ENCODE results near the gene KIFC3.

KIFC3 gene

DNA sequence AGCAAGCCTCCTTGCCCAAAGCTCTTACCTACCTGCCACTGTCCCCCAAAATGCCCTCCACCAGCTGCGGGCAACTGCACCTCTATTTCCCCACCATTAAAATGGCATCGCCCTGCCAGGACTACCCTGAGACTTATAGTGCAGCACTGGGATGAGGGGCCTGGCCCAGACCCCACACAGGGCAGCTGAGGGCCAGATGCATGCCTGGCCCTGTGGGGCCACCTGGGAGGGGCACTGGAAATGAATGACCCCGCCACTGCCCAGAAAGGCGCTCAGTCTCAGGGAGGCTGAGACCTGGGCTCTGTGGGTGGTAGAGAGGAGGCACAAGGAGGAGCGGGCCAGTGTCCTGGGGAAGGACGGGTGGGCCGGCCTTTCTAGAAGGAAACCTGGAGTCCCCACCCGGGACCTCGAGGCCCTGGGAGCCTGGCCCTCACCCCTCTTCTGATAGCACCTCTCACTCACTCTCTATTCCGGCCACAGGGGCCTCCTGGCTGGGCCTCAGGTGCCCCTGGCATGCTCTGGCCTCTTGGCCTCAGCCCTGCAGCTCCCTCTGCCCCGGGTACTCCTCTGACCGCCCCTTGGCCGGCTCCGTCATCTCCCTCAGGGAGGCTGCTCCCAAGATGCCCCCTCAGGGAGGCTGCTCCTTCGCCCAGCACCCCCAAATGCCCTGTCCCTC lies 39.8 kb downstream of the KIFC3 start:
- DNase-seq, result no peak

DNA sequence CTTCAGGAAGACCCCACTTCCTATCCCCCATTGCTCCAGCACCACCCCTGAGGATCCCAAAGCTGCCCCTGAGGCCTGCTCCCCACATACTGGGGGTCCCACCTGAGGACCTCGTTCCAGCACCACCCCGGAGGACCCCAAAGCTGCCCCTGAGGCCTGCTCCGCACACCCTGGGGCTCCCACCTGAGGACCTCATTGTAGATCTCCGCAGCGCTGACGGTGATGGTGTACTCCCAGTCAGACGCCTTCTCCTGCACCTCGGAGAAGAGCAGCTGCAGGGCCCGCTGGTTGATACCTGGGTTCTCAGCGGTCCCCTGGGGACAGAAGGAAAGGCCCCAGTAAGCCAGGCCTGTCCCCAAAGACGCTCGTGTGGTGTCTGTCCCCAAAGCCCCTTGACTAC lies 40.3 kb downstream of the KIFC3 start:
- DNase-seq, result no peak

DNA sequence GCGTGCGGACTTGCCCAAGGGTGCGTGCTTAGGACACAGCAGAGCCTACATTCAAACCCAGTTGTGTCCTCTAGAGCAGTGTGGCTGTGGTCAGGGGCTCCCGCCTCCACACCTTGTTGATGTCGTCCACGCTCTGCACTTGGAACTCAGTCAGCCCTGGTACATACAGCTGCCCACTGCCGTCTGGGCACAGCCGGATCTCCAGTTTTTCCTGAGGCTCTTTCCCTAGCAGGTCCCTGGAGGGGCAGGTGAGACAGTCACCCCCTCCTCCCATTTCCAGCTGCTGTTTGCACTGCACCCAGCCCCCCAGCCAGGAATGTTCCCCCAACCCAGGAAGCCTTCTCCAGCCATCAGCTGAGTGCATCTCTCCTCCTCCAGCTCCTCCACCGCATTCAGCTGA lies 41.0 kb downstream of the KIFC3 start:
- no peak for DNase-seq

DNA sequence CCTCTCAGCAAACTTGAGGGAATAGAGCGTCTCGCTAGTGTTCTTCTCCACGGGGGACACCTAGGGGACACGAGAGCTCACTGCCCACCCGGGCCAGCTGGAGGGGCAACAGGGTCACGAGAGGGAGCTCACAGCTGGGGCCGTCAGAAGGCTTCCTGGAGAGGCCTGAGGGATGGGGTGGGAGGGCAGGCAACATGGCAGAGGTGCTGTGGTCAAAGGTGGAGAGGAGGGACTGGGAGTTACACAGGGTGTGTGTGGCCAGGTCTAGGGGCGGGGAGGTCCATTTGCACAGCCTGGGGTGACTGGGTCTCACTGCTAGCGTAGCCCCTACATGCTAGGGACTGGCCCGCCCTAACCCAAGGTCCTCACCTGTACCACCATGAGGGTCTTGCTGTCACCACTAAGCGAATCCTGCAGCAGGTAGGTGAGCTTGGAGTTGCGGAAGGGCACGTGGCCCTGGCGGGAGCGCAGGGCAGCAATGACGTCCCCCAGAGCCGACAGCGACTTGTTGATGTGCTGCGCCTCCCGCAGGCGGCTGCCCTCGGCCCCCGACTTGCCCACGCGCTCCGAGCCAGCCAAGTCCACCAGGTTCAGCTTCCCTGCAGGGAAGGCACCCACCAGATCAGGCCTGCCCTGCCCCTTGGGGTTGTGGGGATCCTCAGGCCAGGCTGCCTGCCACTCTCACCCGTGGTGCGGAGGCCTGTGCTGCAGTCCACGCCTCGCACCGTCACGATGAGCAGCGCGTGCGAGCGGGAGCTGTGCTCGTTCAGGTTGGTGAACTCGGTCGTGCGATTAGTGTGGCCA lies 41.7 kb downstream of the KIFC3 start:
- no peak for DNase-seq

DNA sequence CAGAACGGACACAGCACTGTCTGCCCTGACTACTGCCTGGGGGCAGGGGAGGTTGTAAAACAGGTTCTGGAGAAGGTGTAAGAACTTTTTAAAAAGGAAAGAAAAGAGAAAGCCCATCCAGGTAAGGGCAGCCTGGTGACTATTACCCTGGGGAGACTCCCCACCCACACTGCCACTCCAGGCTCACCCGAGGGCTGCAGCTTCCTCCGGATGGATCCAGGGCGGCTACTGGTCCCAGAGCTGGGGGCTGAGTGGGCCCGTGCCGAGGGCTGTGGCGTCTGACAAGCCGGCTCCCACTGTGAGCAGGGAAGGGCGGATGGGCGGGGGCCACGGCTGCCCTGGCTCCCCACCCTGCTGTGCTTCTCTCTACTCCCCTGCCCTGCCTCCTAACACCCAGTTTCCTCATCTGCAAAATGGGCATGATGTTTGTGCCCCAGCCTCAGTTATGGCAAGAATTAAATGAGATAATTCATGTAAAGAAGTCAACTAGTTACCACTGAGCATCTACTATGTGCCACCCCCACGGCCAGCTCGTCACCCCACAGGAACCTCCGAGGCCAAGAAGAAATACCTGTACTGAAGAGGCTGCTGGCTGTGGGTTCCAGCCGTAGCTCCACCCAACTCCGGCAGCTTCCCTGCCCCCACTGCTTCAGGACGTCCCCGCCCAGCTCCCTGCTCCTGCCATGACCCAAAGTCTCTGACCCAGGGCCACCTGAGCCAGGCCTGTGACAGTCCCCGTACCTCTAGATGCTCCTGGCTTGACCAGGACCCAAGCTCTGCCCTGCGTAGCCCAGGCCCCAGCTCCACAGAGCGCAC lies 42.5 kb downstream of the KIFC3 start:
- no peak for DNase-seq

DNA sequence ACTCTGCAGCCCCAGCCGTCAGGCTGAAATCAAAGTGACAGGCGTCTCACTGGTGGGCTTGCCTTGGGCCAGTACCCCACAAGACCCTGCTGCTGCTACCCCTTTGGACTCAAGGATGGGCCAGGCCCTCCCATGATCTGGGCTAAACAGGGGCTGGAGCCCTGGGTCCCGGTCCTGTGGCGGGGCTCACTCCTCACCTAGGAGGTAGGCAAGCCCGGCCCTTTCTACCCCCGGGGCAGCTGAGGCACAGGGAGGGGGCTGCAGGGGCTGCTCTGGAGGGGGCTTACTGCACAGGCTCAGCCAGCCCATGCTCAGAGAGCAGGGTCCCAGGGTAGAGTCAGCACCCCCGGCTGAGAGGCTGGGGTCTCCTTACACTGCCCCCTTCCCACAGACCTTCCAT lies 43.2 kb downstream of the KIFC3 start:
- DNase-seq, result no peak

DNA sequence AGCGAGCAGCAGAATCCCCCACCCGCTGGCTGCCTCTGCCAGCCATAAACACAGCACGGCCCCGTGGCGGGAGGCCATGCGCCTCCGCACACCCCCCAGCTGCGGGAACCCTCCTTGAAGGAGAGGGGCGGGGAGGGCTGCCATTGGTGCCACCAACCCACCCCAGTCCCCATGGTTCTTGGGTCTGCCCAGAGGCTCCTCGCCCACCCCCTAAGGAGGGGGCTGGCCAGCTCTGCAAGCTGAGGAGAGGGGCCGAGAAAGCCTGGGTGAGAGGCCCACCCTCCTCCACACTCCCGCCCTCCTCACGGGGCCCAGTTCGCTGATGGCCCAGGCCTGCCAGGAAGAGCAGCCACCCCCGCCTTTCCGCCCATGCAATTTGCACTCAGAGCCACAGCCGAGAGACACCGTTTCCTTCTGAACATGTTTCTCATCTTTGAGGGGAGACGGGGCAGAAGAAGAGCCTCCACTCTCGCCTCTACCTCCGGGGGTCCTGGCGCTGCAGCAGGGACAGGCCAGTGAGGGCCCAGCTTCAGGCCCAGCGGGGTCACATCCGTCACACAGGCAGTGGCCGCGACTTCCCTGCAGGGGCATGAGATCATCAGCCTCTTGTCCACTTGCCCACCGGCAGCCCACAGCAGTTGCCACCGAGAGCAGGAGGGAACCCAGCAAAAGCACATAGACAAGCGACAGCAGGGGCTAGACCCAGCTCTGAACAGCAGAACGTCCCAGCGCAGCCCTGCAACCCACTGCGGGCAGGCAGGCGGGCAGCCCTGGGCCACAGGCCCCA lies 43.8 kb downstream of the KIFC3 start:
- no peak for DNase-seq

DNA sequence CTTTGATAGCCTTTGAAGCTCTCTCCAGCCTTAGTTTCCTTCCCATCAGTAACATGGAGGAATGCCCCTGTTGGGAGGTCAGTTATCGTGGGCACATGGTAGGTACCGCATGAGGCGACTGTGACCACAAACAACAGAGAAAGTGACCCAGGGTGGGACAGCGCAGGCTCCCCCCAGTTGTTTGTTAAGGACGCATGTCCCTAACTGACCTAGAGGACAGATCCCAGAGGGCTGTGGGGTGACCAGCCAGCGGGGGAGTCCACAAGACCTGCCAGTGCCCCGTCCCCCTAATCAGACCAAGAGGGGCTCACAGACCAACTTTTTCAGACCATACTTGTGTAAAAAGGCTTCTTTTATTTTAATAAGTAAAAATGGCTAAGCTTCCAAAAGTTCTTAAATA lies 44.4 kb downstream of the KIFC3 start:
- DNase-seq, result no peak

DNA sequence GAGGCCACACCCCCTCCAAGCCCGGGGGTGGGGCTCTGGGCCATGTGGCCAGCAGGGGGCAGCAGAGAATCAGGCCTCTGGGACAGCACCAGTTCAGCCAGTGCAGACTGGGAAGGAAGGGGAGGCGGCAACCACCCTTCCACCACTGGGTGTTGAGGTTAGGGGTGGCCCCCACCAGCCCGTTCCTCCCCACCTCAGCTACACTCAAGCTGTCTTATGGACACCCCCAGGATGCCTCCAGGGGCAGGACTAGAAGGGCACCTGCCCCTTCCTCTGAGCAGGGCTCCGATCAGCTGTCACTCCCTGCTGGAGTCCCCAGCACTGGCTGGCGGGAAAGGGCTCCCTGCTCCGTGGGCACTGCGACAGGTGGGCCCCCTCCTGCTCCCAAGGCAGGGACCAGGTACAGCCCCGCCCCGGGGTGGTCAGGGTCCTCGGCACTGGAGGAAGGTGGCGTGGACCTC lies 44.9 kb downstream of the KIFC3 start:
- DNase-seq, result peak; percentile 69

DNA sequence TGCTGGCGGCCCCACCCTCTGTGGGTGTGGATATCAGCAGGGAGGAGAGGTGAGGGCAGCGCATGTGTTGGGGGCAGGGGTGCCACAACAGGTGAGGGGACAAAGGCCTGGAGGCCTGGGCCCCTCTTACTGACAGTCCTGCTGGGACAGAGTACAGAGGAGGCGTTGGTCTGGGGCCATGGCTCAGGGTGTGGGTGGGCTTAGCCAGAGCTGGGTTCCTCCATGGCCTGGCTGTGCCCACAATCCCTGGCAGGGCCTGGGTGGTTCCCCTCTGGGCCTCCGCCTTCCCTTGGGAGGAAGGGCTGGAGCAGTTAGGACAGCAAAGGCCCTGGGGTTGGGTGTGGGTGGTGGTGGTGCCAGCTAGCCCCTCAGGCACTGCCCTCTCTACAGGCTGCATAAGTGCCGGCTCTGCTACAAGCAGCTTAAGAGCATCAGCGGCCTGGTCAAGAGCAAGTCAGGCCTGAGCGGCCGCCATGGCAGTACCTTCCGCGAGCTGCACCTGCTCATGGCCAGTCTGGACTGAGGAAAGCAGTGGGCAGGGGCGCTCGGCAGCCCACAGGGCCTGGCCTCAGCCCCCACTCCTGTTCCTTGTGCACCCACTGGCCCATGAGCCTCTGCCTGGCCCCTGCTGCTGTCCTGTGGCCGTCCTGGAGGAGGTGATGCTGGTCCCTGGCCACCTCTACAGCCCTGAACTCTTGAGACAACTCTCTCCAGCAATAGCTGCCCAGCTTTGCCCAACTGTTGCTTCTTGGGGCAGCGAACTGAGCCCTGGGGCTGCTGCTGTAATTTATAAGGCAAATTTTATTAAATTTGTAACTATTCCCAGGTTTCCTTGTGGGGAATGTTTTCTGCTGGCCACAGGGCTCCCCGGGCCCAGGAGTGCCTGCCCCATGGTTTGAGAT lies 45.6 kb downstream of the KIFC3 start:
- no peak for DNase-seq

DNA sequence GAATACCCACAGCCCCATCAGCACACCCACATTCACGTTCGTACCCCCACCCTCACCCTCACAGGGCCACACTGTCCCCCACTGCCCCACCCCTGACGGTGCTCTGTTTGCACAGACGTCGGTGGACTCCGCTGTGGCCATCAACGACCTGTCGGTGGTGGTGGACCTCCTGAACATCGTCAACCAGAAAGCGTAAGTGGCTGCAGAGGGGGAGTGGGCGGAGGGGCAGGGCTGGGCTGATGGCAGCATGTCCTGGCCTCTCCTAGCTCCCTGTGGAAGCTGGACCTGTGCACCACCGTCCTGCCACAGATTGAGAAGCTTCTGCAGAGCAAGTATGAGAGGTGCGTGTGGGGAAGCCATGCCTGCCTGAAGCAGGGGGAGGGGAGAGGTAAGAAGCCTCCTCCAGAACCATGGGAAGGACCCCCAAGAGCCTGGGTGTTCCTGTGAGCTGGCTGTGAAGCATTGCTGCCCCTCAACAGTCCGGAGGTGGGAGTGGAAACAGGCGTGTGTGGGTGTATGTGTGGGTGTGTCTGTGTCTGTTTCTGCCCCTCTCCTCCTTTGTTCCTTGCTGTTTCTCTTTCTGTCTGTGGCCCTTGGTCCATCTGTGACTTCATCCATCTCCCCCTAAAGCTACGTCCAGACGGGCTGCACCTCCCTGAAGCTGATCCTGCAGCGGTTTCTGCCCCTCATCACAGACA lies 46.4 kb downstream of the KIFC3 start:
- no peak for DNase-seq

DNA sequence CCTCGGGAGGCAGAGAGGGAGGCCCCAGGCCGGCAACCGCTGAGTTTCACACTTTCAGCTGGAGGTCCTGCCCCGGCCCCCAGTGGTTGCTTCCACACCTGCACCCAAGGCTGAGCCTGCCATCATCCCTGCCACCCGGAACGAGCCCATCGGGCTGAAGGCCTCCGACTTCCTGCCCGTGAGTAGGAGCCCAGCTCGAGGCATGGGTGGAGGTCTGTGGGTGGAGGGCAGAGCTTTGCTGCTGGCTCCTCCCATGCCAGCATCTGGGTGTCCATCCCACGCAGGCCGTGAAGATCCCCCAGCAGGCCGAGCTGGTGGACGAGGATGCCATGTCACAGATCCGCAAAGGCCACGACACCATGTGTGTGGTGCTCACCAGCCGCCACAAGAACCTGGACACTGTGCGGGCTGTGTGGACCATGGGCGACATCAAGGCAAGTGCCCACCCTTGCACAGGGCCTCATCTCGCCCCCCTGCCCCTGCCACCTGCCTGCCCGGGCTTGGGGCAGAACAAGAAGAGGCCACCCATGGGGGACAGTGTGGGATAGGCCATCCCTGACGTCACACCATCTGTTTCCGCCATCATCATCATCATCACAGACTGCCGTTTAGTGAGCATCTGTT lies 47.1 kb downstream of the KIFC3 start:
- DNase-seq, result no peak

DNA sequence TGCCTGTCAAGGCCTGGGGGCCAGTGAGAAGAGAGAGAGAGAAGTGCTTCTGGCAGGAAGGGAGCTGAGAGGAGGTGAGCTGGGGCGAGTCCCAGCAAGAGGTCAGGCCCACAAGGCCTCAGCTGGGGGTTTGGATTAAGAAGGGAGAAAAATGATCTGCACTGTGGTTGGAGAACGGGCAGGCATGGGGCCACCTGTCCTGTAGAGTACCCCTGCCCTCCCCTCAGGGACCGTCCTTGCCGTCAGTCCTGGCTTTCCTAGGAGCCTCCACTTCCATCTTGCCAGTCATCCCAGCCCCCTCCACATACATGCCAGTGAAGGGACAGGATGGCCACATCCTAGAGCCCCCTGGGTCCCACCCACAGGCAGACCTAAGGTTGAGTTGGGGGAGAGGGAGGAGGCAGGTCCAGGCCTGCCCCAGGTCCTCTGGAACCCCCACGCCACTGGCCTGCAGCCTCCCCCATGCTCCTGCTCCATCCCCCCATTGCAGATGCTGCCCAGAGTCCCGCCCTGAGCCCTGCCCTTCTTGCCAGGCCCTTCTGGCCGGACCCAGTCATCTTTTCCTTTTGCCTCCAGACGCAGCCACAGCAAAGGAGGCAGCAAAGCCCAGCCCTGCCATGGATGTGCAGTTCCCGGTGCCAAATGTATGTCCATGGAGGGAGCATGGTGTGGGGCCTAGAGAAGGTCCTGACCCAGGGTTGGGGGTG lies 47.8 kb downstream of the KIFC3 start:
- no peak for DNase-seq

DNA sequence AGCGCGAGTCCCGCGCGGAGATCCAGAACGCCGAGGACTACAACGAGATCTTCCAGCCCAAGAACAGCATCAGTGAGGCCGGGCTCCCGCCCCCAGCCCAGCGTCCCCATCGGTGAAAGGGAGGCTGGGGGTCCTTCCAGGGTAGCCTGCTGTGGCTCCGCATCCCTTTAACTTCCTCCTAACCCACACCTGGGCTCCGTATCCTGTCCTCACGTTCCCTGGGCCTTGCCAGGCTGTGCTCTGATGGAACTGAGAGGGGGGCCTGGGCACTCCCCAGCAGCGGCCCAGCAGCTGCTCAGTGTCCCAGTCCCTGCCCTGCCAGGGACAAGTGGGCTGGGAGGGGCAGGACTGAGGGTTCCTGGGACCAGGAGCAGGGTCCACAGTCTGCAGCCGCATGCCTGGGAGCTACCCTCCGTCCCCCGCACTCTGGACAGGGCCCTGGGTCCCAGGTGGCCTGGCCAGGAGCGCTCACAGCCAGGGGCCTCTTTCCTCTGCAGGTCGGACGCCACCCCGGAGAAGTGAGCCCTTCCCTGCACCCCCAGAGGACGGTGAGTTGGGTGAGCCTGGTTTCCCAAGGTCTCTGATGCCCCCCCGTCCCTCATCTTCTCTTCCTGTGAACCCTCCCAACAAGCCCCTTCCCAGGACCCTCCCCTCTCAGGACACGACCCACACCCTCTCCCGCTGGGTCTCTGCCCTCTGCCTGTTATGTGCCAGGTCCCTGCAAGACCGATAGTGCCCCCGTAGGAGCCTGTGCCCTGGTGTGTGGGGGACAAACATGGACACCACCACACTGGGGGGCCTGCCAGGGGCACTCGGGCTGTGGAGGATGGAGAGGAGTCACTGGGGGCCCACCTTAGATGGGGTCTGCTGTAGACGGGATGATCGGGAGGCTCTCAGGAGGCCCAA lies 48.6 kb downstream of the KIFC3 start:
- DNase-seq, result no peak

DNA sequence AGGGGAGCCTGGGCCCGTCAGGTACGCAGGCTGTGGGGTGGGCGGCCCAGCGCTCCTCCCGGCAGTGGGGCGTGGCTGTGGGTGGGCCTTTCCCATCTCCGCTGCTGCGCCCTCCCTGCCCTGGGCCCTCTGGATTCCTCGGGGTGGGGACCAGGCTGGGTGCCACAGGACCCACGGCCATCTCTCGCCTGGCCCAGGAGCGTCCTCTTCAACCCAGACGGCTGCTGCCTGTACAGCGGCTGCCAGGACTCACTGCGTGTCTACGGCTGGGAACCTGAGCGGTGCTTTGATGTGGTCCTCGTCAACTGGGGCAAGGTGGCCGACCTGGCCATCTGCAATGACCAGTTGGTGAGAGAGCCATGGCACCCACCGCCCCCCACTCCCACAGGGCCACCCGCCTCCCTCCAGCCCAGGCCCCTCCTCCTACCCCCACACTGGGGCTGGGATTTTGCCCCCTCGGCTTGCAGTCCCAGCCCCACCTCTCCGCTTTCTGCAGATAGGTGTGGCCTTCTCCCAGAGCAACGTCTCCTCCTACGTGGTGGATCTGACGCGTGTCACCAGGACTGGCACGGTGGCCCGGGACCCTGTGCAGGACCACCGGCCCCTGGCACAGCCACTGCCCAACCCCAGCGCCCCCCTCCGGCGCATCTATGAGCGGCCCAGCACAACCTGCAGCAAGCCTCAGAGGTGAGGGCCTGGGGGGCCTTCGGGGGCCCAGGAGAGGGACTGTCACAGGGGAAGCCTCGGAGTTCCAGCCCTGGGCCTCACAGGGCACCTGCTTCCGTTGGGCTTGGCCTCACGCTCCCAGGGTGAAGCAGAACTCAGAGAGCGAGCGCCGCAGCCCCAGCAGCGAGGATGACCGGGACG lies 49.5 kb downstream of the KIFC3 start:
- DNase-seq, result no peak

DNA sequence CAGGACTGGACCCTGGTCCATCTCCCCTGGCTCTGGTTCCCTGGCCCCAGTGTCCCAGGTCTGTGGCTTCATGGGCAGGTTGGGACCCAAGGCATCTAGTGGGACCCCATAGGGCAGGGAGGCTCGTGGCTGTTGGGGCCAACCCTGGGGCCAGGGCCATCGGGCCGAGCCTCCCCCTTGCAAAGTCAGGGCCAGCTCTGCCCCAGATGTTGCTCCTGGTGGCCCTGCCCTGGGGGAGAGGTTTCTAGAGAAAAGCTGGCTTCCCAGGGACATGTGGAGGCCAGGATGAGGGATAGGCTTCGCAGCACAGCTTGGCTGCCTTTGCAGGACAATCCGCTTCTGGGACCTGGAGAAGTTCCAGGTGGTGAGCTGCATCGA lies 50.1 kb downstream of the KIFC3 start:
- DNase-seq, result no peak

DNA sequence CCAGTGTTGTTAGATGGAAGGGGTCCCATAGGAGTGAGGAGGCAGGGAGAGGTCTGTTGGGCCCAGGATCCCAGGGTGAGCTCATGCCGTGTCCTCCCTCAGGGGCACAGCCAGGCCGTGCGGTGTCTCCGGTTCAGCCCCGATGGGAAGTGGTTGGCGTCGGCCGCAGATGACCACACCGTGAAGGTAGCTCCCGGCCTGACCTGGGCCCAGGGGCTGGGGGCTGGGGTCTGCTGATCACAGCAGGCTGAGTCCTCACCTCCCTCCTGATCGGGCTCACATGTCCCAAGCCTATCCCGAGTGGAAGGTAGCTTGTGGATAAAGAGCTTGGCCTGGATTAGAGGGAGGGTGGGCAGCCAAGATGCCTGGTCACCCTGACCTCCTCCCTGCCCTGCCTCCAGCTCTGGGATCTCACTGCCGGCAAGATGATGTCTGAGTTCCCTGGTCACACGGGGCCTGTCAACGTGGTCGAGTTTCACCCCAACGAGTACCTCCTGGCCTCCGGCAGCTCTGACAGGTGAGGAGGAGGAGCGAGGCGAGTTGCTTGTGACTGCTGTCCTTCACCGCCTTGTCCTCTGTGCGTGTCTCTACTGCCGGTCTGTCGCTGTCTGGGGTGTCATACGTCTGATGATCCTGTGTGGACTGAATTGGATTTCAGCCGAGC lies 50.6 kb downstream of the KIFC3 start:
- no peak for DNase-seq
